GM12878 (cell line): ENCODE measurements around the gene ORC4. TPM values are rescaled to one million over a fixed set of nuclear protein-coding genes. Genes with fewer than 3 reads are reported as not detected.

Source experiments
- ATAC-seq: fragments of 200-7000 bp; cut with Tn5 transposase; 3 replicates; pipeline ENCODE4 v1.9.1; 2020; ENCODE audit warnings: mild to moderate bottlenecking, moderate library complexity
- BruUV-seq: library from RNA; stranded (reverse); fragments of 400-500 nt; replicated peaks from 2 replicates; lab custom pipeline; 2021; lab: Mats Ljungman, UMichigan
- CTCF ChIA-PET: fragments of 300-600 bp; sonication (Branson Sonifier 250); formaldehyde crosslinking; extraction: SDS; loops from one replicate; lab custom pipeline; 2021; ENCODE audit warnings: inconsistent platforms; lab: Yijun Ruan, JAX
- POLR2A ChIA-PET: fragments of 350-600 bp; formaldehyde crosslinking; extraction: SDS; loops from one replicate; lab custom pipeline; 2021; ENCODE audit warnings: inconsistent platforms; lab: Charles Lee
- RAD21 ChIA-PET: fragments of 300-600 bp; sonication (Branson Sonifier 250); formaldehyde crosslinking; loops from one replicate; lab custom pipeline; 2023; ENCODE audit warnings: antibody characterized with exemption; ENCODE audit not compliant: unreplicated experiment; lab: Charles Lee
- SMC1A ChIA-PET: fragments of 300-600 bp; sonication (Branson Sonifier 250); formaldehyde crosslinking; loops from one replicate; lab custom pipeline; 2023; ENCODE audit not compliant: unreplicated experiment, uncharacterized antibody; lab: Charles Lee
- DNase-seq: peaks from one replicate; pipeline ENCODE4 v3.0.0-alpha.2; 2011; ENCODE audit warnings: low read depth, low spot score
- FAIRE-seq: peaks from 3 replicates; lab custom pipeline; 2011; peaks lifted over from hg19 to GRCh38; lab: Jason Lieb, UNC
- H2AFZ ChIP-seq: 2 replicates; pipeline ENCODE4 v1.6.0; 2011; ENCODE audit warnings: low read depth, low read length, control low read depth; ENCODE audit not compliant: control insufficient read depth
- H3K27ac ChIP-seq: 2 replicates; pipeline ENCODE4 v1.5.1; 2011; ENCODE audit warnings: control low read depth; ENCODE audit not compliant: control insufficient read depth, insufficient read depth
- H3K27me3 ChIP-seq, 2 experiments: replicated peaks in 1 of 2; 2 replicates each; pipeline versions ENCODE4 v1.6.0 to v1.6.1; 2011; ENCODE audit warnings: low read length in 1 of 2; ENCODE audit not compliant: control insufficient read depth in 2 of 2, insufficient read depth in 2 of 2
- H3K36me3 ChIP-seq, 2 experiments: 2 replicates each; pipeline ENCODE4 v1.5.1; 2011; ENCODE audit warnings: low read length in 1 of 2; ENCODE audit not compliant: control insufficient read depth in 2 of 2, insufficient read depth in 2 of 2
- H3K4me1 ChIP-seq: 2 replicates; pipeline ENCODE4 v1.6.1; 2011; ENCODE audit warnings: mild to moderate bottlenecking, low read length, moderate library complexity, mixed read lengths; ENCODE audit not compliant: control insufficient read depth, insufficient read depth
- H3K4me2 ChIP-seq: 2 replicates; pipeline ENCODE4 v1.6.0; 2011; ENCODE audit warnings: control low read depth; ENCODE audit not compliant: control insufficient read depth, insufficient read depth
- H3K4me3 ChIP-seq: fragments of 200-600 bp; sonication (generic); 2 replicates; pipeline ENCODE4 v1.5.1; 2016
- H3K79me2 ChIP-seq: 2 replicates; pipeline ENCODE4 v1.6.0; 2011; ENCODE audit warnings: low read length; ENCODE audit not compliant: control insufficient read depth, insufficient read depth
- H3K9ac ChIP-seq: 2 replicates; pipeline ENCODE4 v1.8.0; 2011; ENCODE audit warnings: low read length, control low read depth, mixed read lengths; ENCODE audit not compliant: control insufficient read depth, insufficient read depth
- H3K9me3 ChIP-seq: replicated peaks from 3 replicates; pipeline ENCODE4 v1.5.1; 2011; ENCODE audit warnings: mild to moderate bottlenecking, low read length; ENCODE audit not compliant: control insufficient read depth, insufficient read depth
- H4K20me1 ChIP-seq: 2 replicates; pipeline ENCODE4 v1.6.0; 2011; ENCODE audit not compliant: control insufficient read depth, insufficient read depth
- EGR1 ChIP-seq, 2 experiments: IDR thresholded peaks; 1 replicate in 1 of 2; 2 replicates in 1 of 2; pipeline ENCODE4 v1.6.1; 2011 to 2012; ENCODE audit warnings: low read depth in 2 of 2, low read length in 2 of 2, borderline replicate concordance in 1 of 2, mild to moderate bottlenecking in 1 of 2, moderate library complexity in 1 of 2
- EP300 ChIP-seq, 2 experiments: fragments of 150-350 bp in 1 of 2; IDR thresholded peaks; 2 replicates each; pipeline ENCODE4 v1.6.1; 2011 to 2012; ENCODE audit warnings: low read depth in 2 of 2, low read length in 2 of 2, borderline replicate concordance in 1 of 2, improper control_type of control experiment in 1 of 2, inconsistent platforms in 1 of 2; ENCODE audit not compliant: control insufficient read depth in 1 of 2
- GATAD2B ChIP-seq: fragments of 450-650 bp; conservative IDR thresholded peaks from 2 replicates; pipeline ENCODE4 v1.6.1; 2017; ENCODE audit warnings: low read depth, mild to moderate bottlenecking, moderate library complexity
- KLF5 ChIP-seq: fragments of 450-650 bp; IDR thresholded peaks from 2 replicates; pipeline ENCODE4 v1.6.1; 2014; ENCODE audit warnings: mild to moderate bottlenecking; ENCODE audit not compliant: partially characterized antibody
- MTA3 ChIP-seq: IDR thresholded peaks from 2 replicates; pipeline ENCODE4 v1.6.1; 2012; ENCODE audit warnings: low read length, inconsistent platforms, borderline replicate concordance
- POLR2AphosphoS5 ChIP-seq: IDR thresholded peaks from 2 replicates; pipeline ENCODE4 v1.6.1; 2011; ENCODE audit warnings: mild to moderate bottlenecking, low read length, inconsistent platforms
- POU2F2 ChIP-seq: IDR thresholded peaks from 3 replicates; pipeline ENCODE4 v1.6.1; 2011; ENCODE audit warnings: low read depth, mild to moderate bottlenecking, low read length, borderline replicate concordance
- RELA ChIP-seq: fragments of 450-650 bp; IDR thresholded peaks from 2 replicates; pipeline ENCODE4 v1.8.0; 2014; ENCODE audit warnings: borderline replicate concordance; ENCODE audit not compliant: partially characterized antibody
- SUPT20H ChIP-seq: IDR thresholded peaks from 2 replicates; pipeline ENCODE4 v1.6.1; 2011; ENCODE audit warnings: low read depth, mild to moderate bottlenecking, low read length, moderate library complexity, borderline replicate concordance; ENCODE audit not compliant: control insufficient read depth
- TCF3 ChIP-seq: IDR thresholded peaks from 2 replicates; pipeline ENCODE4 v1.6.1; 2012; ENCODE audit warnings: low read depth, mild to moderate bottlenecking, low read length, borderline replicate concordance; ENCODE audit not compliant: insufficient read depth
- TCF7 ChIP-seq: IDR thresholded peaks from 2 replicates; pipeline ENCODE4 v1.6.1; 2014; ENCODE audit warnings: antibody characterized with exemption, borderline replicate concordance
- ZNF207 ChIP-seq: fragments of 450-650 bp; IDR thresholded peaks from 2 replicates; pipeline ENCODE4 v1.6.1; 2014; ENCODE audit warnings: antibody characterized with exemption, mild to moderate bottlenecking, borderline replicate concordance
- ZNF622 ChIP-seq: fragments of 450-650 bp; IDR thresholded peaks from 2 replicates; pipeline ENCODE4 v1.6.1; 2017; ENCODE audit warnings: mild to moderate bottlenecking, inconsistent platforms
- WGBS: methylation state at CpG from one replicate; pipeline ENCODE4 v1.1.6; 2016; ENCODE audit warnings: low lambda C conversion rate; ENCODE audit not compliant: insufficient replicate concordance, insufficient coverage; ENCODE audit errors: missing lambda C conversion rate; 5-methylcytosine and 5-hydroxymethylcytosine counted together
- in situ Hi-C: fragments of 300-500 bp; cut with MboI; formaldehyde crosslinking; loops from 9 replicates; pipeline ENCODE4 v1.14.3; 2018; ENCODE audit warnings: mixed read lengths
- intact Hi-C: fragments of 100-400 bp; cut with micrococcal nuclease; formaldehyde crosslinking; loops from one replicate; pipeline ENCODE4 v1.14.2; 2022; ENCODE audit not compliant: unreplicated experiment
- polyA plus RNA-seq, 11 experiments: library from polyadenylated mRNA; depleted of rRNA in 4 of 11; unstranded in 6 of 11; stranded (reverse) in 5 of 11; fragments of >200 nt; fragmentation: Nextera tagmentation in 4 of 11; fragmentation: Illumina TruSeq in 1 of 11; extraction: Ambion mirVana in 4 of 11; extraction: Trizol in 1 of 11; gene quantifications; 1 replicate in 1 of 11; 2 replicates in 10 of 11; pipeline versions ENCODE4 v1.2.1 to v1.2.3, GENCODE V29; 2011 to 2016; ENCODE audit warnings: inconsistent platforms in 2 of 11, missing spikeins in 2 of 11, low read depth in 1 of 11
- total RNA-seq, 4 experiments: library from RNA; depleted of rRNA in 3 of 4; stranded (reverse); fragments of >200 nt in 3 of 4; fragmentation: Illumina TruSeq in 1 of 4; extraction: Trizol in 1 of 4; gene quantifications; 2 replicates each; pipeline versions ENCODE4 v1.2.1 to v1.2.3, GENCODE V29; 2013 to 2021
- TF ChIP-seq, protein P1 (sequence below): fragments of 450-650 bp; formaldehyde crosslinking; IDR thresholded peaks from 2 replicates; pipeline ENCODE4 v1.4.0; 2022; ENCODE audit warnings: mild to moderate bottlenecking, moderate library complexity
- TF ChIP-seq, protein P2 (sequence below): fragments of 150-350 bp; IDR thresholded peaks from 2 replicates; pipeline ENCODE4 v1.6.1; 2016; ENCODE audit warnings: low read depth, low read length

ORC4 gene
- total and polyA plus RNA-seq, 10 of the 15 experiments (the other 5 are each of a cell fraction or from before 2014, with no cell fraction given): 25.7 to 71.3 (median 52.1) TPM

DNA sequence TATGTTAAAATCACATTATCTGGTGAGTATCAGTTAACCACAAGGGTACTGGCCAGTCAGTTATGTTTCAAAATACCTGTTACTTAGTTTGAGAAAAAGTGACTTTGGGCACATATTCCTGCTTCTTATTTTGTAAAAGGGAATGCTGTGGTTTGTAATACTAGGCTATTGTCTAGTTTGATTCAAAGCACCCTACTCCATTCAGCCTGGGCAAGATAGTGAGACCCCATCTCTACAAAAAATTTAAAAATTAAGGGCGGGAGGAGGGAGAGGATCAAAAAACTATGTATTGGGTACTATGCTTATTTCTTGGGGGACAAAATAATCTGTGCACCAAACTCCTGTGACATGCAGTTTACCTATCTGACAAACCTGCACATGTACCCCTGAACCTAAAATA, 19.2 kb upstream of the ORC4 start:
- TF ChIP-seq ZNF622: no peak
- TF ChIP-seq KLF5: no peak
- TF ChIP-seq POLR2AphosphoS5: no peak
- TF ChIP-seq GATAD2B: no peak
- no peak for TF ChIP-seq TCF7
- no peak for TF ChIP-seq EGR1 (IDR thresholded peaks at IDR 0.05; ENCODE audit: borderline replicate concordance in 1 of 2, low read depth in 2 of 2, low read length in 2 of 2)
- no peak for TF ChIP-seq SUPT20H
- no peak for TF ChIP-seq POU2F2
- TF ChIP-seq, protein P1, sequence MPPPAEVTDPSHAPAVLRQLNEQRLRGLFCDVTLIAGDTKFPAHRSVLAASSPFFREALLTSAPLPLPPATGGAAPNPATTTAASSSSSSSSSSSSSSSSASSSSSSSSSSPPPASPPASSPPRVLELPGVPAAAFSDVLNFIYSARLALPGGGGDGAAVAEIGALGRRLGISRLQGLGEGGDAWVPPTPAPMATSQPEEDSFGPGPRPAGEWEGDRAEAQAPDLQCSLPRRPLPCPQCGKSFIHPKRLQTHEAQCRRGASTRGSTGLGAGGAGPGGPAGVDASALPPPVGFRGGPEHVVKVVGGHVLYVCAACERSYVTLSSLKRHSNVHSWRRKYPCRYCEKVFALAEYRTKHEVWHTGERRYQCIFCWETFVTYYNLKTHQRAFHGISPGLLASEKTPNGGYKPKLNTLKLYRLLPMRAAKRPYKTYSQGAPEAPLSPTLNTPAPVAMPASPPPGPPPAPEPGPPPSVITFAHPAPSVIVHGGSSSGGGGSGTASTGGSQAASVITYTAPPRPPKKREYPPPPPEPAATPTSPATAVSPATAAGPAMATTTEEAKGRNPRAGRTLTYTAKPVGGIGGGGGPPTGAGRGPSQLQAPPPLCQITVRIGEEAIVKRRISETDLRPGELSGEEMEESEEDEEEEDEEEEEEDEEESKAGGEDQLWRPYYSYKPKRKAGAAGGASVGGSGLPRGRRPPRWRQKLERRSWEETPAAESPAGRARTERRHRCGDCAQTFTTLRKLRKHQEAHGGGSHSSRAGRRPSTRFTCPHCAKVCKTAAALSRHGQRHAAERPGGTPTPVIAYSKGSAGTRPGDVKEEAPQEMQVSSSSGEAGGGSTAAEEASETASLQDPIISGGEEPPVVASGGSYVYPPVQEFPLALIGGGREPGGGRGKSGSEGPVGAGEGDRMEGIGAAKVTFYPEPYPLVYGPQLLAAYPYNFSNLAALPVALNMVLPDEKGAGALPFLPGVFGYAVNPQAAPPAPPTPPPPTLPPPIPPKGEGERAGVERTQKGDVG (CRISPR knock-in tag): no peak
- TF ChIP-seq, protein P2, sequence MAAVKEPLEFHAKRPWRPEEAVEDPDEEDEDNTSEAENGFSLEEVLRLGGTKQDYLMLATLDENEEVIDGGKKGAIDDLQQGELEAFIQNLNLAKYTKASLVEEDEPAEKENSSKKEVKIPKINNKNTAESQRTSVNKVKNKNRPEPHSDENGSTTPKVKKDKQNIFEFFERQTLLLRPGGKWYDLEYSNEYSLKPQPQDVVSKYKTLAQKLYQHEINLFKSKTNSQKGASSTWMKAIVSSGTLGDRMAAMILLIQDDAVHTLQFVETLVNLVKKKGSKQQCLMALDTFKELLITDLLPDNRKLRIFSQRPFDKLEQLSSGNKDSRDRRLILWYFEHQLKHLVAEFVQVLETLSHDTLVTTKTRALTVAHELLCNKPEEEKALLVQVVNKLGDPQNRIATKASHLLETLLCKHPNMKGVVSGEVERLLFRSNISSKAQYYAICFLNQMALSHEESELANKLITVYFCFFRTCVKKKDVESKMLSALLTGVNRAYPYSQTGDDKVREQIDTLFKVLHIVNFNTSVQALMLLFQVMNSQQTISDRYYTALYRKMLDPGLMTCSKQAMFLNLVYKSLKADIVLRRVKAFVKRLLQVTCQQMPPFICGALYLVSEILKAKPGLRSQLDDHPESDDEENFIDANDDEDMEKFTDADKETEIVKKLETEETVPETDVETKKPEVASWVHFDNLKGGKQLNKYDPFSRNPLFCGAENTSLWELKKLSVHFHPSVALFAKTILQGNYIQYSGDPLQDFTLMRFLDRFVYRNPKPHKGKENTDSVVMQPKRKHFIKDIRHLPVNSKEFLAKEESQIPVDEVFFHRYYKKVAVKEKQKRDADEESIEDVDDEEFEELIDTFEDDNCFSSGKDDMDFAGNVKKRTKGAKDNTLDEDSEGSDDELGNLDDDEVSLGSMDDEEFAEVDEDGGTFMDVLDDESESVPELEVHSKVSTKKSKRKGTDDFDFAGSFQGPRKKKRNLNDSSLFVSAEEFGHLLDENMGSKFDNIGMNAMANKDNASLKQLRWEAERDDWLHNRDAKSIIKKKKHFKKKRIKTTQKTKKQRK: no peak
- no peak for TF ChIP-seq TCF3
- no peak for TF ChIP-seq RELA
- no peak for TF ChIP-seq ZNF207
- TF ChIP-seq MTA3: no peak
- TF ChIP-seq EP300 (IDR thresholded peaks at IDR 0.05; ENCODE audit: borderline replicate concordance in 1 of 2, control insufficient read depth in 1 of 2, low read depth in 2 of 2, low read length in 2 of 2): no peak
- TF ChIP-seq, all 136 proteins: peak for 0
- no peak for ATAC-seq

More for the DNA sequence above, 19.2 kb upstream of the ORC4 start:
- Histone ChIP-seq H3K36me3 (no peaks in the 10 kb centered on the region), H3K4me3 (no peak overlapping the region), H3K9ac (no peak overlapping the region), H3K27me3 (no peaks in the 10 kb centered on the region), H3K4me1 (peaks cover 18% of the 10 kb centered on the region), H3K9me3 (peaks cover 4% of the 10 kb centered on the region; the same call in 2 of the 3 replicates), H3K4me2 (no peak overlapping the region), H2AFZ (no peak overlapping the region), H3K27ac (no peak overlapping the region), H4K20me1 (no peaks in the 10 kb centered on the region), H3K79me2 (peaks cover 2% of the 10 kb centered on the region)
- no peak for DNase-seq
- POLR2A ChIA-PET: interaction anchor here (0.6 to 4.0 kb wide), 2 partner anchors 19 to 52 kb away, joined by 4 to 57 read pairs; partner anchors contain the start of genes MBD5 and ORC4
- intact Hi-C loops: no loop called here
- CTCF ChIA-PET: interaction anchor here (0.9 to 1.4 kb wide), 2 partner anchors 10 to 11 kb away, joined by 3 to 5 read pairs; no protein-coding TSS in a partner anchor
- in situ Hi-C loops: no loop called here
- WGBS: 100% methylated on average over 1 of the region's 1 CpG
- SMC1A ChIA-PET: interaction anchor here (1.1 to 6.1 kb wide), 5 partner anchors 9 to 86 kb away, joined by 3 to 177 read pairs (median 4); partner anchors contain the start of genes MBD5 and ORC4
- RAD21 ChIA-PET: interaction anchor here (6.0 kb wide), 1 partner anchor 16 kb away, joined by 90 read pairs; the partner anchor contains the start of genes MBD5 and ORC4
- no TSS peak for BruUV-seq
- no peak for FAIRE-seq
